Lower leg skin (tissue), 4 donors: ENCODE measurements around the gene SCYGR3. TPM values are rescaled to one million over a fixed set of nuclear protein-coding genes. Genes with fewer than 3 reads are reported as not detected.

Experiments
- DNase-seq, 2 donors: peaks; one replicate each; pipeline ENCODE4 v3.0.0-alpha.2; 2019; ENCODE audit warnings: low spot score in 2 of 2
- H3K4me3 ChIP-seq: fragments of 200-600 bp; sonication (generic); 2 replicates; pipeline ENCODE4 v1.5.1; 2017; ENCODE audit warnings: mild to moderate bottlenecking, low read depth; ENCODE audit not compliant: poor library complexity, severe bottlenecking
- CTCF ChIP-seq, 3 donors: fragments of 450-650 bp; IDR thresholded peaks; one replicate each; pipeline ENCODE4 v1.5.1; 2016; ENCODE audit warnings: antibody characterized with exemption in 3 of 3, mild to moderate bottlenecking in 3 of 3, moderate library complexity in 2 of 3
- POLR2A ChIP-seq, 2 donors: fragments of 450-650 bp; IDR thresholded peaks; one replicate each; pipeline ENCODE4 v1.6.1; 2016 to 2017; ENCODE audit warnings: antibody characterized with exemption in 2 of 2, mild to moderate bottlenecking in 1 of 2, moderate library complexity in 1 of 2
- WGBS, 2 donors: methylation state at CpG; one replicate each; pipeline ENCODE4 v1.1.5; 2018; 5-methylcytosine and 5-hydroxymethylcytosine counted together
- intact Hi-C: fragments of 100-400 bp; cut with DNase I; formaldehyde crosslinking; loops from one replicate; pipeline ENCODE4 v1.15.0; 2023; ENCODE audit warnings: low total_unique reads
- total RNA-seq, 4 donors: library from RNA; depleted of rRNA; stranded (reverse); fragments of >200 nt; gene quantifications; one replicate each; pipeline ENCODE4 v1.1.0, GENCODE V29; 2016

SCYGR3 gene
- total RNA-seq, 4 donors from 2014 or later, result 5.7 TPM; not detected in 3

- H3K4me3 ChIP-seq, result no peak overlapping the region
- TF ChIP-seq CTCF (IDR thresholded peaks at IDR 0.05) (no peak), POLR2A (IDR thresholded peaks at IDR 0.05) (no peak)
- intact Hi-C loops, result no loop called here
- no peak for DNase-seq
Observed at GRCh38 chr2:227582369-227582768, 32.3 kb downstream of the SCYGR3 start.

DNA sequence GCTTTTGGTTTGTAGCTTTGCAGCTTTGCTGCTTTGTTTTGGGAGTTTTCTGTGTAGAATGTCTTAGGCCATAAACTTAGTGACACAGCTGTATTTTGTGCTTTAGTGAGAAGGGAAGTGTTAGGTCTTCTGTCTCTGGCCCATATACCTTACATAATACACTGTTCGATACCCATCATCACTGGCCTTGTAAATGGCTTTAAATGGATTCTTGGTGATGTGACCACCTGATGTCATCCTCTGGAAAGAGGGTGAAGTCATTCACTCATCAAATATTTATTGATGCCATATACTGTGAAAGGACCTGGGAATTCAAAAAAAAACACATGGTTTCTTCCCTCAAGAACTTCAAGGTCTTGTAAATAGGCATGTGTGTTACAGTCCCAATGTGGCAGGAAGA is 34.8 kb downstream of the SCYGR3 start:
- no peak overlapping the region for H3K4me3 ChIP-seq
- no peak for TF ChIP-seq POLR2A (IDR thresholded peaks at IDR 0.05)
- TF ChIP-seq CTCF (IDR thresholded peaks at IDR 0.05), result no peak
- intact Hi-C loops, result no loop called here
- no peak for DNase-seq
- WGBS, 2 donors, result 89 to 100% methylated on average over 1 of the region's 1 CpG

DNA sequence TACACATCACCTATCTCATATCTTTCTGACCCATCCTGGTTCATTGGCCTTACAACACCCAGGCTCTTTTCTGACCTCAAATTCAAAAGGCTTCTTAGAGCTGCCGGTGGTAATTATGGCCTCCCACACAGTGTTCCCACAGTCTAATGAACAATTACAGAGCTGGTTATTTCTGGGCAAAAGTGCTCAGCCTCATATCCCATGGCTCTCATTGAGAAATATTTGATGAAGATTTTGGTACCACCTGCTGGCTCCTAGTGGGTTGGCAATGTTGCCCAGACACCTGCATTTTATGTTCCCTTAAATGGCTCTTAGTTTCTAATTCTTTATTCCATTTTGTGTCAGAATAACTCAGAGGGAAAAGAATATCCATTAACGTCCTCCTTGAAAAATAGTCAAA is 36.0 kb downstream of the SCYGR3 start:
- H3K4me3 ChIP-seq, result no peak overlapping the region
- intact Hi-C loops, result no loop called here
- 75 to 77% methylated on average over 2 of the region's 2 CpGs for WGBS, 2 donors
- no peak for TF ChIP-seq CTCF (IDR thresholded peaks at IDR 0.05)
- no peak for TF ChIP-seq POLR2A (IDR thresholded peaks at IDR 0.05)
- DNase-seq, result no peak

- TF ChIP-seq CTCF (IDR thresholded peaks at IDR 0.05) (no peak), POLR2A (IDR thresholded peaks at IDR 0.05) (no peak)
- no peak for DNase-seq
Observed at GRCh38 chr2:227577555-227577954, 37.1 kb downstream of the SCYGR3 start.

GRCh38 chr2:227576812-227577211 is 37.8 kb downstream of the SCYGR3 start:
- DNase-seq, result no peak
- 67 to 72% methylated on average over 2 of the region's 2 CpGs for WGBS, 2 donors
- H3K4me3 ChIP-seq, result no peak overlapping the region
- no peak for TF ChIP-seq CTCF (IDR thresholded peaks at IDR 0.05)
- TF ChIP-seq POLR2A (IDR thresholded peaks at IDR 0.05), result no peak
- intact Hi-C loops, result no loop called here

More at GRCh38 chr2:227577555-227577954, 37.1 kb downstream of the SCYGR3 start:
- 36 to 39% methylated on average over 2 of the region's 2 CpGs for WGBS, 2 donors
- intact Hi-C loops, result no loop called here
- no peak overlapping the region for H3K4me3 ChIP-seq

GRCh38 chr2:227576110-227576509 is 38.5 kb downstream of the SCYGR3 start:
- intact Hi-C loops, result no loop called here
- H3K4me3 ChIP-seq, result no peak overlapping the region
- DNase-seq, result no peak
- no peak for TF ChIP-seq CTCF (IDR thresholded peaks at IDR 0.05)
- no peak for TF ChIP-seq POLR2A (IDR thresholded peaks at IDR 0.05)
